NCI-H446 treated with DMSO at 0.1 percent for 48 hours (cell line): ENCODE data around the gene FLOT1.
"Not testable (repeated sequence)": the region's sequence is repeated elsewhere in the genome, so short reads cannot be mapped to it uniquely, and the experiment has no call there.

ENCODE experiments used
- DNase-seq: peaks from one replicate; lab custom pipeline; 2025; lab: John Stamatoyannopoulos, UW

Gene FLOT1

GRCh38 chr6:30723159-30723842, 19.2 kb downstream of the FLOT1 start:
- DNase-seq, result not testable (repeated sequence)

GRCh38 chr6:30722280-30723112, 20.0 kb downstream of the FLOT1 start:
- peak; percentile 42 for DNase-seq

- DNase-seq, result not testable (repeated sequence)
Measured at GRCh38 chr6:30722025-30722279, 20.5 kb downstream of the FLOT1 start.

GRCh38 chr6:30721198-30722024, 21.1 kb downstream of the FLOT1 start:
- peak; percentile 74 for DNase-seq

- peak; percentile 35 for DNase-seq
Measured at GRCh38 chr6:30720738-30721197, 21.7 kb downstream of the FLOT1 start.

GRCh38 chr6:30719791-30720737, 22.4 kb downstream of the FLOT1 start, which contains the start of gene TUBB:
TSS of gene TUBB (plus strand) at chr6:30720352. CDS start at chr6:30720507, 155 bp downstream.
- peak; percentile 97 for DNase-seq

- no peak for DNase-seq
Measured at GRCh38 chr6:30719356-30719755, 23.1 kb downstream of the FLOT1 start.

- not testable (repeated sequence) for DNase-seq
Measured at GRCh38 chr6:30717845-30718720, 24.4 kb downstream of the FLOT1 start.

GRCh38 chr6:30717129-30717844, 25.2 kb downstream of the FLOT1 start, which contains the start of gene MDC1:
TSS of gene MDC1 (minus strand) at chr6:30717281. CDS start at chr6:30715175, 2,106 bp downstream.
- peak; percentile 100 for DNase-seq

- no peak for DNase-seq
Measured at GRCh38 chr6:30716879-30717128, 25.7 kb downstream of the FLOT1 start.

- no peak for DNase-seq
Measured at GRCh38 chr6:30714263-30714662, 28.2 kb downstream of the FLOT1 start.

GRCh38 chr6:30712441-30712945, 30.0 kb downstream of the FLOT1 start:
- no peak for DNase-seq

GRCh38 chr6:30711758-30712380, 30.6 kb downstream of the FLOT1 start:
- no peak for DNase-seq

- DNase-seq, result no peak
Measured at GRCh38 chr6:30709101-30709868, 33.2 kb downstream of the FLOT1 start.

- DNase-seq, result no peak
Measured at GRCh38 chr6:30707281-30707850, 35.1 kb downstream of the FLOT1 start.

- DNase-seq, result no peak
Measured at GRCh38 chr6:30705620-30706019, 36.9 kb downstream of the FLOT1 start.

GRCh38 chr6:30703821-30704220, 38.7 kb downstream of the FLOT1 start:
- DNase-seq, result no peak

- DNase-seq, result no peak
Measured at GRCh38 chr6:30703011-30703410, 39.5 kb downstream of the FLOT1 start.
